Measurements from ENCODE around the gene CPZ.

CPZ gene

GRCh38 chr4:8579526-8580320 is 12.8 kb upstream of the CPZ start:
- no peak overlapping the region for H3K27ac ChIP-seq
- DNase-seq (ENCODE audit: low read depth, low spot score): no peak

DNA sequence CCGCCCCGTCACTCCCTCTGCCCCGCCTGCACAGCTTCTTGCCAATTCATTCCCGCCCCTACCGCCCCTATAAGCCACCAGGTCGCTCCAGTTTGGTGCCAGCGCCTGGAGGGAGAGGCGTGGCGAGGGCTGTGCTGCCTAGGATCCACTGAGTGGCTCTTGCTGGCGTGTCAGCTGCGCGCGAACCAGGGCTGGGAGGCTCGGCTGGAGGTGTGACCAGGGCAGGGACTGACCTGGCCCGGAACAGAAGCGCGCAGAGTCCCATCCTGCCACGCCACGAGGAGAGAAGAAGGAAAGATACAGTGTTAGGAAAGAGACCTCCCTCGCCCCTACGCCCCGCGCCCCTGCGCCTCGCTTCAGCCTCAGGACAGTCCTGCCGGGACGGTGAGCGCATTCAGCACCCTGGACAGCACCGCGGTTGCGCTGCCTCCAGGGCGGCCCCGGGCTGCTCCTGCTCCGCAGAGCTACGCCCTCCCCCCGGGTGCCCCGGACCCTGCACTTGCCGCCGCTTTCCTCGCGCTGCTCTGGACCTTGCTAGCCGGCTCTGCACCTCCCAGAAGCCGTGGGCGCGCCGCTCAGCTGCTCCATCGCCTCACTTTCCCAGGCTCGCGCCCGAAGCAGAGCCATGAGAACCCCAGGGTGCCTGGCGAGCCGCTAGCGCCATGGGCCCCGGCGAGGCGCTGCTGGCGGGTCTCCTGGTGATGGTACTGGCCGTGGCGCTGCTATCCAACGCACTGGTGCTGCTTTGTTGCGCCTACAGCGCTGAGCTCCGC is 12.1 kb upstream of the CPZ start, which contains the start of gene GPR78:
Gene GPR78, plus strand, starts transcription at position 72 of the 773 bp plus-strand sequence. Its CDS starts 591 bp downstream, at position 663.
- no peak for DNase-seq (ENCODE audit: low read depth, low spot score)
- H3K27ac ChIP-seq: no peak within 1 kb of the TSS

- no peak for DNase-seq (ENCODE audit: low read depth, low spot score)
These were observed 11.3 kb upstream of the CPZ start for GRCh38 chr4:8581094-8581861.

GRCh38 chr4:8582016-8582415 is 10.5 kb upstream of the CPZ start:
- DNase-seq (ENCODE audit: low read depth, low spot score): no peak
- no peak overlapping the region for H3K27ac ChIP-seq

More at GRCh38 chr4:8581094-8581861, 11.3 kb upstream of the CPZ start:
- no peak overlapping the region for H3K27ac ChIP-seq

GRCh38 chr4:8582436-8582835 is 10.1 kb upstream of the CPZ start:
- no peak overlapping the region for H3K27ac ChIP-seq
- DNase-seq (ENCODE audit: low read depth, low spot score): no peak

GRCh38 chr4:8582941-8583654 is 9.5 kb upstream of the CPZ start:
- H3K27ac ChIP-seq: no peak overlapping the region
- no peak for DNase-seq (ENCODE audit: low read depth, low spot score)

DNA sequence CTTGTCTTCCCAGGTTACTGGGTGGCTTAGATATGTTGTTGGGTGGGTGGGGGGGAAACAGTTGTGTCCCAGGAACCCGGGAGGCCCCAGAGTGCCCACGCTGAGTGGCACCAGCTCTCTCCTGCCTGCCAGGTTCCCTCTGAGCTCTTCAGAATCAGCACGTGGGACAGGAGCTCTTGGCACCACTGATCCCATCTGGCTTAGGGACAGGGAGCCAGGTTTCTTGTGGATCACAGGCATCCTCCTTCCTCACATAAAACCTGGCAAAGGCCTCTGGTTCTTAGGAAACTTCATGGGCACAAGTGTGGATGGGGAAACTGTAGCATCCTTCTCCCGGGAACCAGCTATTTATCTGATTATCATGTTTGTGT is 8.9 kb upstream of the CPZ start:
- no peak overlapping the region for H3K27ac ChIP-seq

DNA sequence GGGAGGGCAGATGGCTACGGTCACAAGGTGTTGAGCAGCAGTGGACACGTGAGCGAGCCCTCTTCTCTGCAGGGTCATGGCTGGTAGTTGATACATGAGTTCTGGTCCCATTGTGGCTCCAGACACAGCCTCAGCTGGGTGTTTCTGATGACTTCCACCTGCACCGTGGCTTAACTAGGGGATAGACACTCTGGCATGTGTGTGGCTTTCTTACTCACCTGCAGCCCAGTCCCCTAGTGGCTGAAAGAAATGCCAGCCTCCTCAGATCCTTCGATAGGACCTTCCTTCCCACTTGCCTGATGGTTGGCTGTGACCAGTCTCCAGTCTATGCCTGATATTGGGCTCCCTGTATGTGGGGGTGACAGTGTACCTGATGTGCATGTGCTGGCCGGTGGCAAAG is 7.4 kb upstream of the CPZ start:
- no peak overlapping the region for H3K27ac ChIP-seq
- no peak for DNase-seq (ENCODE audit: low read depth, low spot score)

More for the DNA sequence above, 8.9 kb upstream of the CPZ start:
- no peak for DNase-seq (ENCODE audit: low read depth, low spot score)

- DNase-seq (ENCODE audit: low read depth, low spot score): no peak
- H3K27ac ChIP-seq: no peak overlapping the region
These were observed 6.8 kb upstream of the CPZ start for GRCh38 chr4:8585721-8586212.

DNA sequence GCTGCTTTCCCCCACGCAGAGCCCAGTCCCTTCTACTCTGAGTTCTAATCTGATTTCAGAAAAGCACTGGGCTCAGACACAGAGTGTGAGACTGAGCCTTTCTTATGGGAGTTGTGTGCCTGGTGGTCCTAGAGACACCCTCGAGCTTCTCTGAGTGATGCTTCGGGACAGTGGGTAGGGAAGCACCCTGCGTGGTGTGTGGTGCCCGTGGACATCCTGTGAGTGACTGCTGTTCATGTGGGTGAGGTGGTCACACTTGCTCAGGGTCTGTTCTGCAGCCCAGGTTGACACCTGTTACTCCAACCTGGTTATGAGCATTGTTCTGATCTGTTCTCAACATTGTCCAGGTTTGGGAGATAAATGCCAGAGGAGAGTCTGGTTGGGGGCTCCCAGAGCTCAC is 6.3 kb upstream of the CPZ start:
- DNase-seq (ENCODE audit: low read depth, low spot score): no peak

GRCh38 chr4:8586671-8587468 is 5.7 kb upstream of the CPZ start:
- H3K27ac ChIP-seq: no peak overlapping the region
- DNase-seq (ENCODE audit: low read depth, low spot score): no peak

More for the DNA sequence above, 6.3 kb upstream of the CPZ start:
- no peak overlapping the region for H3K27ac ChIP-seq

- no peak for DNase-seq (ENCODE audit: low read depth, low spot score)
- H3K27ac ChIP-seq: no peak overlapping the region
These were observed 4.9 kb upstream of the CPZ start for GRCh38 chr4:8587469-8588195.

DNA sequence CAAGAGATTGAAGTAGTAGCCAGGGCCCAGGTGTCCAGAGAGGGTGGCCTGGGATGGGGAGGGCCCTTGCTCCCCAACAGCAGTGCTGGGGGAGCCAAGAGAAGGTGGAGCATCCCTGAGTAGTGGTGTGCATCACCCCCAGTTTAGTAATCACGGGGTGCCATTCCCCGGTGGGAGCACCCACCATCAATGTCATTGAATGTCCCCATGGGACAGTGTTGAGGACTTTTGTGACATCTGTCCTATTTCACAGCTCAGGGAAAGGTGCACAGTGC is 4.4 kb upstream of the CPZ start:
- no peak for DNase-seq (ENCODE audit: low read depth, low spot score)
- H3K27ac ChIP-seq: no peak overlapping the region

DNA sequence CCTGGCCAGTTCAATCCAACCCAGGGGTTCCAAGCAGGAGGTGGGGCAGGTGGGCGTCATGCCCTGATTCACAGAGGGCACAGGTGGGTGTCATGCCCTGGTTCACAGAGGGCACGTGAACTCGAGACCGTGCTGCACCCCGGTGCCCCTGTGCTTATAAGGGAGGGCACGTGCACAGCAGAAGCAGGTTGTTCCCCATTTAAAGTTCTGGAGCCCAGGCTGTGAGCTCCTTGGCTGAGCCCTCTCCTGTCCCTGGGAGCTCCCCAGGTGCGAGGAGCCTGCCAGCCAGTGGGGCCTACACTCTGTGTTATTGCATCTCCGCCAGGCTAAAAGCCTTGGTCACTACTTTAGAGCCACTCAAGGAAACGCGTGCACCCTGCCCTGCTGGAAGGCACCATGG is 3.2 kb upstream of the CPZ start:
- no peak for DNase-seq (ENCODE audit: low read depth, low spot score)
- H3K27ac ChIP-seq: no peak overlapping the region

DNA sequence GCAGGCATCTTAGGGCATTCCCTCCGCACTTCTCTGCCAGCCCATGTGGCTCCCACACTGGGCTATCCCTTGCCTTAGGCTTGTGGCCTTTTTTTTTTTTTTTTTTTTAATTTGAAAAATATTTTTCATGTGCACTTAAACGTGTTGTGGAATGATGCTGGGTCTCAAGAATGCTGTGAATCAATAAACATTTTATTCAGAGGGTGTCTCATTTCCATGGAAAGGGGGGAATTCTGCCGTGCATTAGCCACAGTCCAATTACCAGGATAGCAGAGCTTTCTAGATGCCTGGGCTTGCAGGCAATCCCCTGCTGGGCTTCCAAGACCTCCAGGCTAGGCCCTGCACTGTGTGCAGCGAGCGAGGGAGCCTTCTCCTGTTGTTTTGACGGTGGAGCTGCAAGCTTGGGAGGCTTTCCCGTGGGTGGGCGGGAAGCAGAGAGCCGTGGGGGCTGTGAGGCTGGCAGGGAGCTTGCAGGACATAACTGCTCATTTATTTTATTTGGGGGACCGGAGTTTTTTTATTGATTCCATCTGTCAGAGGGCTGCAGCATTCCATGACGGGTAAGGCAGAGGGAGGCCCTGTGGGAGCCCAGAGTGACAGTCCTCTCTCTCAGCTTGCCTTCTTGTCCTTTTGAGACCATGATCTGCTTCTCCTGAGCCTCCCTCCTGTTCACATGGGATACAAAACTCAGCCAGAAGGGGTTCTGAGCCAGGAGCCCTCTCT is 2.6 kb upstream of the CPZ start:
- no peak overlapping the region for H3K27ac ChIP-seq
- DNase-seq (ENCODE audit: low read depth, low spot score): no peak

DNA sequence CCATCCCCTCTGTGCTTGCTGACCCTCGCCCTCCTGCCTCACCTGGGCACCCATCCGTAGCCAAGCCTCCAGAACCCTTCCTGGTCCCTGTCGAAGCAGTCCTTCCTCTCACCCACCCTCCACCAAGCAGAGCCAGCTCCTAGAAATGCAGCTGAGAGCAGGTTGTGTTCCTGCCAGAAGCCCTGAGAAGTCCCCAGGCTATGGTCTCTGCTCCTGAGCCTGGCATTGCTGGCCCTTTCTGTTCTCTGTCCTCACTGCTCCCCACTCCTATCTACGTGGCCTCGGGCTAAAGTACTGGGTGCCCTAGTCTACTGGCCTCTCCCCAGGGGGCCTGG is 2.1 kb upstream of the CPZ start:
- no peak for DNase-seq (ENCODE audit: low read depth, low spot score)
- no peak overlapping the region for H3K27ac ChIP-seq

DNA sequence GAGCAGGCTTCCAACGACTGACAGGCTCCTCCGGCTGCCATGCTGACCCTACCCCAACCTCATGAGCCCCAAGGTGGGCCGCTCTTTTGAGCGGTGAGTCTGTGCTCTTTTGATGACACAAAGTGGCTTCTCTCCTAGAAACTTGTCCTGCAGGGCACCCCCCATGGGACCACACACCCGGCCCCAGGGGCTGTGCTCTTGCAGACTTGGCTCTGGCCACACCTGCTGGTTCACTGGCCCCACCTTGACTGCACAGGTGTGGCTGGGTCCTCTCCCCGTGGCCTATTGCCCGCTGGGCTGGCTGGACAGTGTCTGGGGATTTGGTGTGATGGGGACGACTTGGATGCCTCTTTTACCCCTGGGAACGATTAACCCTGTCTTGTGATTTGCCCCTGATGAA is 1.5 kb upstream of the CPZ start:
- H3K27ac ChIP-seq: no peak overlapping the region
- DNase-seq (ENCODE audit: low read depth, low spot score): no peak

GRCh38 chr4:8591626-8592365 is 769 bp upstream of the CPZ start:
- no peak for DNase-seq (ENCODE audit: low read depth, low spot score)
- no peak overlapping the region for H3K27ac ChIP-seq
